ENCODE data around the gene PDLIM3. TPM values are rescaled to one million over a fixed set of nuclear protein-coding genes. Genes with fewer than 3 reads are reported as not detected.
"Not testable (repeated sequence)": the region's sequence is repeated elsewhere in the genome, so short reads cannot be mapped to it uniquely, and the experiment has no call there.

Gene PDLIM3
- total and polyA plus RNA-seq, 9 of the 15 experiments (the other 6 are each of a cell fraction or from before 2014, with no cell fraction given), result 0.06 TPM; not detected in 8

GRCh38 chr4:185532795-185533324 lies 2.4 kb downstream of the PDLIM3 start:
- Histone ChIP-seq H3K4me2 (ENCODE audit: insufficient read depth, low read length) (no peak overlapping the region), H3K9ac (ENCODE audit: insufficient read depth in 1 of 2, low read depth in 2 of 2, low read length in 2 of 2) (no peak overlapping the region), H3K27ac (ENCODE audit: extremely low read depth, low read depth, low read length) (no peak overlapping the region), H3K9me1 (ENCODE audit: control insufficient read depth, insufficient read depth, low read length) (no peaks in the 10 kb centered on the region), H3K36me3 (ENCODE audit: control insufficient read depth, insufficient read depth, low read length) (no peaks in the 10 kb centered on the region), H2AFZ (ENCODE audit: low read depth, low read length) (no peak overlapping the region), H3K4me3 (no peak overlapping the region), H3K27me3 (ENCODE audit: control insufficient read depth in 2 of 2, insufficient read depth in 2 of 2, low read length in 2 of 2) (peaks cover 33 to 45% of the 10 kb centered on the region in 2 experiments), H3K9me3 (replicated peaks; ENCODE audit: control insufficient read depth, insufficient read depth, low read depth, low read length) (no peaks in the 10 kb centered on the region), H4K20me1 (replicated peaks; ENCODE audit: control insufficient read depth, insufficient read depth, low read length) (peaks cover 3% of the 10 kb centered on the region; the same call in 1 of the 2 replicates), H3K79me2 (ENCODE audit: control insufficient read depth, insufficient read depth, low read length) (no peaks in the 10 kb centered on the region), H3K4me1 (replicated peaks in 1 of 2; ENCODE audit: control insufficient read depth in 2 of 2, insufficient read depth in 2 of 2, low read length in 2 of 2) (peaks cover 0 to 11% of the 10 kb centered on the region in 2 experiments; a peak in 2 of 5 replicates)
- TF ChIP-seq ZNF239 (CRISPR knock-in tag; IDR thresholded peaks at IDR 0.05) (no peak), CBX8 (IDR thresholded peaks at IDR 0.05; ENCODE audit: borderline replicate concordance, extremely low read depth, low read depth, low read length, poor library complexity, severe bottlenecking) (peak; percentile 24)
- ATAC-seq (no peak), DNase-seq (ENCODE audit: extremely low read depth in 1 of 4, low spot score in 3 of 4) (no peak), FAIRE-seq (peak; percentile 11)
- no TSS peak for BruUV-seq (replicated peaks)
- in situ Hi-C loops (cut with MboI), result no loop called here
- ChIA-PET CTCF (ENCODE audit: low intra/inter-chr PET ratio) (no interaction called here), POLR2A (no interaction called here)
- intact Hi-C loops (cut with micrococcal nuclease), result no loop called here
- WGBS (ENCODE audit: insufficient coverage, low coverage, missing lambda C conversion rate), result 10% methylated on average over 6 of the region's 6 CpGs

GRCh38 chr4:185532293-185532692 lies 3.0 kb downstream of the PDLIM3 start:
- intact Hi-C loops (cut with micrococcal nuclease), result no loop called here
- CTCF ChIA-PET (ENCODE audit: low intra/inter-chr PET ratio), result no interaction called here
- ATAC-seq, result no peak

GRCh38 chr4:185531654-185532053 lies 3.7 kb downstream of the PDLIM3 start:
- H3K4me1 ChIP-seq (replicated peaks in 1 of 2; ENCODE audit: control insufficient read depth in 2 of 2, insufficient read depth in 2 of 2, low read length in 2 of 2), result peaks cover 0 to 11% of the 10 kb centered on the region in 2 experiments; a peak in 2 of 5 replicates
- H3K36me3 ChIP-seq (ENCODE audit: control insufficient read depth, insufficient read depth, low read length); H3K9me3 ChIP-seq (replicated peaks; ENCODE audit: control insufficient read depth, insufficient read depth, low read depth, low read length); H3K4me3 ChIP-seq; H3K9ac ChIP-seq (ENCODE audit: insufficient read depth in 1 of 2, low read depth in 2 of 2, low read length in 2 of 2); H3K9me1 ChIP-seq (ENCODE audit: control insufficient read depth, insufficient read depth, low read length); DNase-seq (ENCODE audit: extremely low read depth in 1 of 4, low spot score in 3 of 4); H3K4me2 ChIP-seq (ENCODE audit: insufficient read depth, low read length); in situ Hi-C loops (cut with MboI); FAIRE-seq; ATAC-seq; BruUV-seq (replicated peaks); H3K27ac ChIP-seq (ENCODE audit: extremely low read depth, low read depth, low read length); CTCF ChIA-PET (ENCODE audit: low intra/inter-chr PET ratio); H3K79me2 ChIP-seq (ENCODE audit: control insufficient read depth, insufficient read depth, low read length); H2AFZ ChIP-seq (ENCODE audit: low read depth, low read length); POLR2A ChIA-PET; H4K20me1 ChIP-seq (replicated peaks; ENCODE audit: control insufficient read depth, insufficient read depth, low read length); intact Hi-C loops (cut with micrococcal nuclease): not testable (repeated sequence)
- WGBS (ENCODE audit: insufficient coverage, low coverage, missing lambda C conversion rate), result 8% methylated on average over 10 of the region's 11 CpGs
- peaks cover 27 to 43% of the 10 kb centered on the region in 2 experiments for H3K27me3 ChIP-seq (ENCODE audit: control insufficient read depth in 2 of 2, insufficient read depth in 2 of 2, low read length in 2 of 2)

More at GRCh38 chr4:185532293-185532692, 3.0 kb downstream of the PDLIM3 start:
- in situ Hi-C loops (cut with MboI), result no loop called here
- DNase-seq (ENCODE audit: extremely low read depth in 1 of 4, low spot score in 3 of 4) (no peak), FAIRE-seq (no peak)
- H3K27me3 ChIP-seq (ENCODE audit: control insufficient read depth in 2 of 2, insufficient read depth in 2 of 2, low read length in 2 of 2), result peaks cover 28 to 45% of the 10 kb centered on the region in 2 experiments
- H3K36me3 ChIP-seq (ENCODE audit: control insufficient read depth, insufficient read depth, low read length), result no peaks in the 10 kb centered on the region
- H3K9me1 ChIP-seq (ENCODE audit: control insufficient read depth, insufficient read depth, low read length), result no peaks in the 10 kb centered on the region
- no peak overlapping the region for H3K4me2 ChIP-seq (ENCODE audit: insufficient read depth, low read length)
- H3K4me3 ChIP-seq, result no peak overlapping the region
- peak; percentile 9 for TF ChIP-seq CBX8 (IDR thresholded peaks at IDR 0.05; ENCODE audit: borderline replicate concordance, extremely low read depth, low read depth, low read length, poor library complexity, severe bottlenecking)
- no peak for TF ChIP-seq SMARCA4 (IDR thresholded peaks at IDR 0.05)
- TF ChIP-seq KLF1 (tag; IDR thresholded peaks at IDR 0.05), result no peak
- H2AFZ ChIP-seq (ENCODE audit: low read depth, low read length), result no peak overlapping the region
- POLR2A ChIA-PET, result no interaction called here
- H3K4me1 ChIP-seq (replicated peaks in 1 of 2; ENCODE audit: control insufficient read depth in 2 of 2, insufficient read depth in 2 of 2, low read length in 2 of 2), result peaks cover 0 to 11% of the 10 kb centered on the region in 2 experiments; a peak in 2 of 5 replicates
- WGBS (ENCODE audit: insufficient coverage, low coverage, missing lambda C conversion rate), result 0% methylated on average over 7 of the region's 7 CpGs
- no peak overlapping the region for H3K27ac ChIP-seq (ENCODE audit: extremely low read depth, low read depth, low read length)
- no peak overlapping the region for H3K9ac ChIP-seq (ENCODE audit: insufficient read depth in 1 of 2, low read depth in 2 of 2, low read length in 2 of 2)
- H4K20me1 ChIP-seq (replicated peaks; ENCODE audit: control insufficient read depth, insufficient read depth, low read length), result peaks cover 3% of the 10 kb centered on the region; the same call in 1 of the 2 replicates
- no TSS peak for BruUV-seq (replicated peaks)
- no peaks in the 10 kb centered on the region for H3K79me2 ChIP-seq (ENCODE audit: control insufficient read depth, insufficient read depth, low read length)
- no peaks in the 10 kb centered on the region for H3K9me3 ChIP-seq (replicated peaks; ENCODE audit: control insufficient read depth, insufficient read depth, low read depth, low read length)

Data from K562 (cell line).